ENCODE results near the gene GPR68. TPM values are rescaled to one million over a fixed set of nuclear protein-coding genes. Genes with fewer than 3 reads are reported as not detected.

Gene GPR68
- total RNA-seq, 1 donor = 8.0 TPM

- peaks cover 35% of the 10 kb centered on the region for H3K79me2 ChIP-seq (ENCODE audit: insufficient read depth, low read length)
- H3K4me1 ChIP-seq (ENCODE audit: insufficient read depth, low read length) = peaks cover 9% of the 10 kb centered on the region
- peak overlapping the region; percentile 35 for H3K4me2 ChIP-seq (ENCODE audit: insufficient read depth, low read length)
- peak overlapping the region; percentile 3 for H2AFZ ChIP-seq (ENCODE audit: low read length)
- no peak overlapping the region for H3K4me3 ChIP-seq (ENCODE audit: insufficient read depth, low read length)
- DNase-seq (ENCODE audit: insufficient read length, low spot score, missing footprints) = peak; percentile 99
- no peaks in the 10 kb centered on the region for H4K20me1 ChIP-seq (ENCODE audit: insufficient read depth, low read length)
- TF ChIP-seq, protein P1, sequence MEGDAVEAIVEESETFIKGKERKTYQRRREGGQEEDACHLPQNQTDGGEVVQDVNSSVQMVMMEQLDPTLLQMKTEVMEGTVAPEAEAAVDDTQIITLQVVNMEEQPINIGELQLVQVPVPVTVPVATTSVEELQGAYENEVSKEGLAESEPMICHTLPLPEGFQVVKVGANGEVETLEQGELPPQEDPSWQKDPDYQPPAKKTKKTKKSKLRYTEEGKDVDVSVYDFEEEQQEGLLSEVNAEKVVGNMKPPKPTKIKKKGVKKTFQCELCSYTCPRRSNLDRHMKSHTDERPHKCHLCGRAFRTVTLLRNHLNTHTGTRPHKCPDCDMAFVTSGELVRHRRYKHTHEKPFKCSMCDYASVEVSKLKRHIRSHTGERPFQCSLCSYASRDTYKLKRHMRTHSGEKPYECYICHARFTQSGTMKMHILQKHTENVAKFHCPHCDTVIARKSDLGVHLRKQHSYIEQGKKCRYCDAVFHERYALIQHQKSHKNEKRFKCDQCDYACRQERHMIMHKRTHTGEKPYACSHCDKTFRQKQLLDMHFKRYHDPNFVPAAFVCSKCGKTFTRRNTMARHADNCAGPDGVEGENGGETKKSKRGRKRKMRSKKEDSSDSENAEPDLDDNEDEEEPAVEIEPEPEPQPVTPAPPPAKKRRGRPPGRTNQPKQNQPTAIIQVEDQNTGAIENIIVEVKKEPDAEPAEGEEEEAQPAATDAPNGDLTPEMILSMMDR (IDR thresholded peaks at IDR 0.05; ENCODE audit: extremely low read depth, low read depth, low read length) = no peak
- H3K27me3 ChIP-seq (ENCODE audit: insufficient read depth, low read length) = no peaks in the 10 kb centered on the region
- peaks cover 16% of the 10 kb centered on the region for H3K36me3 ChIP-seq (ENCODE audit: insufficient read depth, low read length)
- H3K9me3 ChIP-seq (ENCODE audit: low read depth, low read length) = no peaks in the 10 kb centered on the region
- peak overlapping the region; percentile 86 for H3K27ac ChIP-seq (ENCODE audit: low read depth, low read length)
Observed at GRCh38 chr14:91237219-91237618, 7.3 kb downstream of the GPR68 start.

DNA sequence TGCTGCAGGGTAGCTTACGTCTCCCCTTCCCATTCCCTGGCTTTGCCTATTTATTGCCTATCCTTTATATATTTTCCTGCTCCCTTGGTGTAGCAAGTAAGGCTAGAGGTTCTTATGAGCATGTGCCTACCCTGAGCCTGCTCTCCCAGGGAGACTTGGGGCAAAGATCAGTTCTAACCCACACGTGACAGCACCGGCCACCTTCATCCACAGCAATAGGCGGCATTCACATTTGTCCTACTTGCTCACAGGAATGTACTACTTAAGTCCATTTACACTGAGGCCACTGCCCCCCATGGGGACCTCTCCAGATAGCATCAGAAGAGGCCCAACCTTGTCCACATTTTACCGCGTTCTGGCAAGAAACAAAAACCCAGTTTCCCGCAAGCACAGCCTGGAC, 8.7 kb downstream of the GPR68 start:
- DNase-seq (ENCODE audit: insufficient read length, low spot score, missing footprints) = no peak
- Histone ChIP-seq H2AFZ (ENCODE audit: low read length) (no peak overlapping the region), H3K4me1 (ENCODE audit: insufficient read depth, low read length) (peaks cover 10% of the 10 kb centered on the region), H3K36me3 (ENCODE audit: insufficient read depth, low read length) (peaks cover 19% of the 10 kb centered on the region), H3K79me2 (ENCODE audit: insufficient read depth, low read length) (peaks cover 22% of the 10 kb centered on the region), H3K4me2 (ENCODE audit: insufficient read depth, low read length) (no peak overlapping the region), H3K27ac (ENCODE audit: low read depth, low read length) (peak overlapping the region; percentile 86), H3K27me3 (ENCODE audit: insufficient read depth, low read length) (no peaks in the 10 kb centered on the region), H3K4me3 (ENCODE audit: insufficient read depth, low read length) (no peak overlapping the region), H4K20me1 (ENCODE audit: insufficient read depth, low read length) (no peaks in the 10 kb centered on the region), H3K9me3 (ENCODE audit: low read depth, low read length) (no peaks in the 10 kb centered on the region)
- TF ChIP-seq, protein P1 (IDR thresholded peaks at IDR 0.05; ENCODE audit: extremely low read depth, low read depth, low read length) = no peak

DNA sequence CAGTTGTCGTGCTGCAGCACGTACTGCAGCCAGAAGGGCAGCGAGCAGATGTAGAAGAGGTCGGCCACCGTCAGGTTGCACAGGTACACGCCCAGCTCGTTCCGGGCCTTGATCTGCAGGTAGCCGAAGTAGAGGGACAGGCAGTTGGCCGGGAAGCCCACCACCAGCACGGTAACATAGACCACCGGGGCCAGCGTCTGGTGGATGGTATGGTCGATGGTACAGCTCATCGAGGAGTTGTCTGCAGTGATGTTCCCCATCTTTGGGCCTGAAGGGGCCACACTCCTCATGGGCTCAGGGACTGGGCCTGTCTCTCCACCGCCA, 9.8 kb downstream of the GPR68 start:
- Histone ChIP-seq H3K4me3 (ENCODE audit: insufficient read depth, low read length) (no peak overlapping the region), H3K36me3 (ENCODE audit: insufficient read depth, low read length) (peaks cover 19% of the 10 kb centered on the region), H3K9me3 (ENCODE audit: low read depth, low read length) (no peaks in the 10 kb centered on the region), H2AFZ (ENCODE audit: low read length) (no peak overlapping the region), H3K4me2 (ENCODE audit: insufficient read depth, low read length) (no peak overlapping the region), H4K20me1 (ENCODE audit: insufficient read depth, low read length) (no peaks in the 10 kb centered on the region), H3K27ac (ENCODE audit: low read depth, low read length) (no peak overlapping the region), H3K4me1 (ENCODE audit: insufficient read depth, low read length) (peaks cover 21% of the 10 kb centered on the region), H3K79me2 (ENCODE audit: insufficient read depth, low read length) (peaks cover 19% of the 10 kb centered on the region), H3K27me3 (ENCODE audit: insufficient read depth, low read length) (no peaks in the 10 kb centered on the region)
- DNase-seq (ENCODE audit: insufficient read length, low spot score, missing footprints) = no peak
- TF ChIP-seq, protein P1 (IDR thresholded peaks at IDR 0.05; ENCODE audit: extremely low read depth, low read depth, low read length) = no peak

DNA sequence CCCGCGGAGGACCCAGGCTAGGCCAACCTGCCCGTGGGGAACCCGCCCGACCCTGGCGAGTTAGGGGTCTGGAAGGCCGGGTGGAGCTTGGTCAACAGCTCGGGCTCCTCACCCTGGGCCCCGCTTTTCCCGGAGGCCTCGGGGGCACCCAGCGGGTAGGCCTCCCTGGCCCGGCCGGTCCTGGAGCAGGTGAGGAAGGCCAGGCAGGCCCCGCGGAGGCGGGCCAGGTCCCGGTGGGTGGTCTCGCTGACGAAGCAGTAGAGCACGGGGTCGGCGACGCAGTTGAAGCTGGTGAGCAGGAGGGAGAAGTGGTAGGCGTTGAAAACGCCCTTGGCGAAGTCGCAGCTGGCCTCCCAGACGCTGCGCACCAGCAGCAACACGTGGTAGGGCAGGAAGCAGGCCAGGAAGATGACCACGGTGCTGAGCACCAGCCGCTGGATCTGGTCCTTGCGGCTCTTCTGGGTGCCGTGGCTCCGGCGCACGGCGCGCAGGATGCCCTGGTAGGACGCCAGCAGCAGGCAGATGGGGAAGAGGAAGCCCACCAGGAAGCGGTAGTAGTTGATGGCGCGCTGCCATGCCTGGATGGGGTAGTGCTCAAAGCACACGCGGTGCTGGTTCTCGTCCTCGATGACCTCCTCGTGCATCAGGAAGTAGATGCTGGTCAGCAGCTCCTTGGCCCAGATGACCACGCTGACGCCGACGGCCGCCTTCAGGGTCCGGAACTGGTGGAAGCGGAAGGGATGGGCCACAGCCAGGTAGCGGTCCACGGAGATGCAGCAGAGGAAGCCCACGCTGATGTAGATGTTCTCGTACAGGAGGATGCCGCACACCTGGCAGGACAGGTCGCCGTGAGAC, 10.3 kb downstream of the GPR68 start:
- Histone ChIP-seq H3K4me2 (ENCODE audit: insufficient read depth, low read length) (no peak overlapping the region), H3K27me3 (ENCODE audit: insufficient read depth, low read length) (no peaks in the 10 kb centered on the region), H3K4me3 (ENCODE audit: insufficient read depth, low read length) (no peak overlapping the region), H2AFZ (ENCODE audit: low read length) (no peak overlapping the region), H4K20me1 (ENCODE audit: insufficient read depth, low read length) (no peaks in the 10 kb centered on the region), H3K79me2 (ENCODE audit: insufficient read depth, low read length) (peaks cover 15% of the 10 kb centered on the region), H3K27ac (ENCODE audit: low read depth, low read length) (no peak overlapping the region), H3K9me3 (ENCODE audit: low read depth, low read length) (no peaks in the 10 kb centered on the region), H3K4me1 (ENCODE audit: insufficient read depth, low read length) (peaks cover 27% of the 10 kb centered on the region), H3K36me3 (ENCODE audit: insufficient read depth, low read length) (peaks cover 19% of the 10 kb centered on the region)
- TF ChIP-seq, protein P1 (IDR thresholded peaks at IDR 0.05; ENCODE audit: extremely low read depth, low read depth, low read length) = no peak
- no peak for DNase-seq (ENCODE audit: insufficient read length, low spot score, missing footprints)
